Panc1 (cell line): ENCODE data around the gene CHST11.

Experiments
- CTCF ChIP-seq: fragments of 450-650 bp; IDR thresholded peaks from 2 replicates; pipeline ENCODE4 v1.5.1; 2017; ENCODE audit warnings: mild to moderate bottlenecking
- POLR2AphosphoS5 ChIP-seq: IDR thresholded peaks from 2 replicates; pipeline ENCODE4 v1.6.1; 2012; ENCODE audit warnings: mild to moderate bottlenecking, low read depth, low read length, moderate library complexity
- TCF7L2 ChIP-seq: IDR thresholded peaks from 2 replicates; pipeline ENCODE4 v1.6.1; 2011; ENCODE audit warnings: mild to moderate bottlenecking, low read depth, low read length, inconsistent platforms
- TF ChIP-seq, protein P1 (sequence below), 2 experiments: IDR thresholded peaks; 2 replicates each; pipeline ENCODE4 v1.6.1; 2011 to 2012; ENCODE audit warnings: low read depth in 2 of 2, control low read depth in 1 of 2, low read length in 1 of 2, mild to moderate bottlenecking in 1 of 2, moderate library complexity in 1 of 2; ENCODE audit not compliant: insufficient read depth in 1 of 2

DNA sequence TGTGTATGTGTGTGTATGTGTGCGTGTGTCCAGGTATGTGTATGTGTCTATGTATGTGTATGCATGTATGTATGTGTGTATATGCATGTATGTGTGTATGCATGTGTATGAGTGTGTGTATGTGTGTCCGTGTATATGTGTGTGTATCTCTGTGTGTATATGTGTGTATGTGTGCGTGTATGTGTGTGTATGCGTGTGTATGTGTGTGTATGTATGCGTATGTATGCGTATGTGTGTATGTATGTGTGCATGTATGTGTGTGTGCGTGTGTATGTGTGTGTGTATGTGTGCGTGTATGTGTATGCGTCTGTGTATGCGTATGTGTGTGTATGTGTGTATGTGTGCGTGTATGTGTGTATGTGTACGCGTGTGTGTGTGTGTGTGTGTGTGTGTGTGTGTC, 31.6 kb downstream of the CHST11 start:
- TF ChIP-seq POLR2AphosphoS5 (no peak), CTCF (no peak), TCF7L2 (no peak)
- TF ChIP-seq, protein P1, sequence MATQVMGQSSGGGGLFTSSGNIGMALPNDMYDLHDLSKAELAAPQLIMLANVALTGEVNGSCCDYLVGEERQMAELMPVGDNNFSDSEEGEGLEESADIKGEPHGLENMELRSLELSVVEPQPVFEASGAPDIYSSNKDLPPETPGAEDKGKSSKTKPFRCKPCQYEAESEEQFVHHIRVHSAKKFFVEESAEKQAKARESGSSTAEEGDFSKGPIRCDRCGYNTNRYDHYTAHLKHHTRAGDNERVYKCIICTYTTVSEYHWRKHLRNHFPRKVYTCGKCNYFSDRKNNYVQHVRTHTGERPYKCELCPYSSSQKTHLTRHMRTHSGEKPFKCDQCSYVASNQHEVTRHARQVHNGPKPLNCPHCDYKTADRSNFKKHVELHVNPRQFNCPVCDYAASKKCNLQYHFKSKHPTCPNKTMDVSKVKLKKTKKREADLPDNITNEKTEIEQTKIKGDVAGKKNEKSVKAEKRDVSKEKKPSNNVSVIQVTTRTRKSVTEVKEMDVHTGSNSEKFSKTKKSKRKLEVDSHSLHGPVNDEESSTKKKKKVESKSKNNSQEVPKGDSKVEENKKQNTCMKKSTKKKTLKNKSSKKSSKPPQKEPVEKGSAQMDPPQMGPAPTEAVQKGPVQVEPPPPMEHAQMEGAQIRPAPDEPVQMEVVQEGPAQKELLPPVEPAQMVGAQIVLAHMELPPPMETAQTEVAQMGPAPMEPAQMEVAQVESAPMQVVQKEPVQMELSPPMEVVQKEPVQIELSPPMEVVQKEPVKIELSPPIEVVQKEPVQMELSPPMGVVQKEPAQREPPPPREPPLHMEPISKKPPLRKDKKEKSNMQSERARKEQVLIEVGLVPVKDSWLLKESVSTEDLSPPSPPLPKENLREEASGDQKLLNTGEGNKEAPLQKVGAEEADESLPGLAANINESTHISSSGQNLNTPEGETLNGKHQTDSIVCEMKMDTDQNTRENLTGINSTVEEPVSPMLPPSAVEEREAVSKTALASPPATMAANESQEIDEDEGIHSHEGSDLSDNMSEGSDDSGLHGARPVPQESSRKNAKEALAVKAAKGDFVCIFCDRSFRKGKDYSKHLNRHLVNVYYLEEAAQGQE (IDR thresholded peaks at IDR 0.05; ENCODE audit: insufficient read depth in 1 of 2, low read depth in 2 of 2, low read length in 1 of 2) = no peak
